Measurements from ENCODE around the gene DNAJC5.

DNAJC5 gene

DNA sequence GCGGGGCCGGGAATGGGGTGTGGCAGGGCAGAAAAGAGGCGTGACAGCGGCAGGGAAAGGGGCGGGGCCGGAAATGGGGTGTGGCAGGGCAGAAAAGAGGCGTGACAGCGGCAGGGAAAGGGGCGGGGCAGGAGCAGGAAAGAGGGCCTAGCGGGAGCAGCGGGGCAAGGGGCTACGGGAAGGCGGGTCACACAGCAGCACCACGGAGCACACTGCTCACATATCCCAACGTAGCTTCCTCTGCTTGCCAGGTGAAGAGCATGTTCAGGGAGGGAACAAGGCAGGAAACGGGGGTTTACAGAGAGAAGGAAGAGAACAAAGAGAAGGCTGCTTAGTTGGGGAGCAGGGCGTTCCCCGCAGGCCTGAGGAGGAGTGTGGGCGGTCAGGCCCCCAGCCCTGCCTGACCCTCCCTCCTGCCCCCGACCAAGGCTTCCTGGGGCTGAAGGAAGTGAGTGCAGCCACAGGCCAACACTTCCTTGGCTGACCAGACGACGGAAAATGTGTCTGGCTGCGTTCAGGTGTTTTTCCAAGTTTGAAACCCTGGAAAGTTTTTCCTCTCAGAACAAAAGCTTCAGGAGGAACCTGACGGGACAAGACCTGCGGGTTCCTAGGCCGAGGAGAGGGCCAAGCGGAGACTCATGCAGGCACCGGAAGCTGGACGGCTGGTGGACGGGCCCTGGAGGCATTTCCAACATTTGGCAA is 47.5 kb downstream of the DNAJC5 start:
- DNase-seq: no peak

DNA sequence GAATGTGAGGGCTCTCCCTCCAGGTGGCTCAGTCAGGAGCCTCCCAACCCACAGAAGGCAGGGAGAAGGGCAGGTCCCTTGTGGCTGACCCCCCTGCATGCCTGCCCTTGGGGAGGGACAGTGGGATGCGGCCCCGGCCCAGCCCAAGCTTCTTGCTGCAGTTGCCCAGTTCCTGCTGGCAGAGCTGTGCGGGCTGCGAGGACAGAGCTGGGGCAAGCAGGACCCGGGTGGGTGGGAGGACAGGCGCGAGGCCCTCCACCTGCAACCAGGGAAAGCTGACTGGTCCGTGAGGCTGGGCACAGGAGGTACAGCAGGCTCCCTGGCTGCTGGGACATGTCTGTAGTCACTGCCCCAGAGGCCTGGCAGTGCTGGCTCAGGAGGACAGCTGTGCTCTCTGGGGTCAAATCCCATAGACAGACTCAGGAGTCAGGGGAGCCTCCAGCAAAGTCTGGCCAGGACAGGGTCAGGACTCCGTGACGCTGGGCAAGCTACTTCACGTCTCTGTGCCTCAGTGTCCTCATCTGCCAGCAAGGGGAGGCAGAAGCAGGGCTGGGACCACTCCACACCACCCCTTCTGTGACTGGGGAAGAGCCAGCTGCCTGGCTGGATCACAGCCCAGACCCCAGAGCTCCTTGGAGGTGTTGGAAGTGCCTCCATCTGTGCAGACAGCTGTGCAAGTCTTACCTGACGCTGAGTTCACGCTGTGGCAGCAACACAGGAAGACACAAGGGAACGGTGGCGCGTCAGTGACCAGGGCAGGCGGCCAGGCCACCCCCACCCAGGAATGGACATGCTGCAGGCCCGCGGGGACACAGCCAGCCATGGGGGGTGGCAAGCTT is 48.3 kb downstream of the DNAJC5 start:
- DNase-seq: no peak

DNA sequence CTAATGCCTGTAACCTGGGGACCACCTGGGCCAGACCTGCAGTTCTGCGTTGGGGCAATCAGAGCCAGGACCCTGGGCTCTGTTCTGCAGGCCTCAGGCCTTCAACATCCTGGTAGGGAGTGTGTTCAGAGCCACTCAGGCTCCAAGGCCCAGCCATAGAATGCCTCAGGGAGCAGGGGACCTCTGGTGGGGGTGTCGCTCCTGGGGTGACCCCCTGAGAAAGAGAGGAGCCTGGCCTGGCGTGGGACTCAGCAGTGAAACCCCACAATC is 48.8 kb downstream of the DNAJC5 start:
- no peak for DNase-seq

DNA sequence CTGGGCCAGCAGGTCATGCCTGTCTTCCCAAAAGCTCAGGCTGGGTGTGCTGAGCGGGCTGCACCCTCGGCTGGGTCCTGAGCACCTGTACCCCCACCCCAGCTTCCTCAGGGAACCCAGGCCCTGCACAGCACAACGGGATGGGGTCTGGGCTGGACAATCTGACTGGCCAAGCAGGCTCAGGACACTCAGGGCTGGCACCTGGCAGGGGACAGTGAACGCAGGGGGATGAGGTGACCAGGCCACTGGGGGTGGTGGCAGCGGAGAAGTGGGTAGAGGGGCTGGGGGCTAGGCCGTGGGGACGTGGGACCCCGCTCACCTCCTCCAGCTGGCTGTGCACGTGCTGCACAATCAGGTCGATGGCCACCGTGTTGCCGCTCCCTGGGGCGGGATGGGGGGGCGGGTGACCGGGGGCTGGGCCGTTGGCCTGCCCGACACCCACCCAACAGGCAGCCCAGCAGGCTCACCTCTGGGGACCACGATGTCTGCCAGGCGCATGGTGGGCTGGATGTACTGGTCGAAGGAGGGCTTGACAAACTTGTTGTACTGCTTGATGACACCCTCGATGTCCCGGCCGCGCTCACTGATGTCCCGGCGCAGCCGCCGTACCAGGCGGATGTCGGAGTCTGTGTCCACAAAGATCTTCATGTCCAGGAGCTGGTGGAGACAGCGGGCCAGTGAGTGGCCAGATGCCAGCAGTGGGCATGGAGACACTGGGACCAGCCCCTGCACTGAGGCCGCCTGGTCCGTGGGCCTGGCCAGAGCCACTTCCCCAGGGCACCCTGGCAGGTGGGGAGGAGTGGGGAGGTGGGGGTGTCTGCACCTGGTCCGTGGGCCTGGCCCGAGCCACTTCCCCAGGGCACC is 49.4 kb downstream of the DNAJC5 start:
- DNase-seq: no peak

DNA sequence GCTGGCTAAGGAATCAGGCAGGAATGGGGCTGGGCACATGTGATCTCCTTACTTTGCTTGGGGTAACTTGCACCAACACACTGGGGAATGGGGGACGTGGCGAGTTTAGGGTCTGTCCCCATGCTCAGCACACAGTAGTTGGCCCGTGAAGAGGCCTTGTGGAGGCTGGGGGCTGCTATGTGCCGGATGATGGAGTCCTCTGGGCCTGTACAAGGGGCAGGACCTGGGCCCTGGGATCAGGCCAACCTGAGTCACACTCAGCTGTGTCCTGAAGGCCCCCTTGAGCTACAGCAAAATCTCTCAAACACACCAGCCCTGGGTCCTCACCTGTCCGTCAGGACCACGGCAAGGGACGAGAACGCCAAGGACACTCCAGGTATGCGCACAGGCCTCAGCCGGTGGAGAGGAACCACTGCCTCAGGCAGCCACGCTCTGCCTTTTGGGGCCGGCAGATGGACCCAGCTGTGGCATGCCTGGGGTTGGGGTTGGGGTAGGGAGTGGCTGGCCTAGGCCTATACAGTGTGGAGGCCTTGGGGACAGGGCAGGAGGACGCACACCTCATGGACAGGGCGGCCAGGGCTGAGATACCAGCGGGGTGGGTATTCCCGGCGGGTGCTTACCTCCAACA is 50.2 kb downstream of the DNAJC5 start:
- DNase-seq: no peak

DNA sequence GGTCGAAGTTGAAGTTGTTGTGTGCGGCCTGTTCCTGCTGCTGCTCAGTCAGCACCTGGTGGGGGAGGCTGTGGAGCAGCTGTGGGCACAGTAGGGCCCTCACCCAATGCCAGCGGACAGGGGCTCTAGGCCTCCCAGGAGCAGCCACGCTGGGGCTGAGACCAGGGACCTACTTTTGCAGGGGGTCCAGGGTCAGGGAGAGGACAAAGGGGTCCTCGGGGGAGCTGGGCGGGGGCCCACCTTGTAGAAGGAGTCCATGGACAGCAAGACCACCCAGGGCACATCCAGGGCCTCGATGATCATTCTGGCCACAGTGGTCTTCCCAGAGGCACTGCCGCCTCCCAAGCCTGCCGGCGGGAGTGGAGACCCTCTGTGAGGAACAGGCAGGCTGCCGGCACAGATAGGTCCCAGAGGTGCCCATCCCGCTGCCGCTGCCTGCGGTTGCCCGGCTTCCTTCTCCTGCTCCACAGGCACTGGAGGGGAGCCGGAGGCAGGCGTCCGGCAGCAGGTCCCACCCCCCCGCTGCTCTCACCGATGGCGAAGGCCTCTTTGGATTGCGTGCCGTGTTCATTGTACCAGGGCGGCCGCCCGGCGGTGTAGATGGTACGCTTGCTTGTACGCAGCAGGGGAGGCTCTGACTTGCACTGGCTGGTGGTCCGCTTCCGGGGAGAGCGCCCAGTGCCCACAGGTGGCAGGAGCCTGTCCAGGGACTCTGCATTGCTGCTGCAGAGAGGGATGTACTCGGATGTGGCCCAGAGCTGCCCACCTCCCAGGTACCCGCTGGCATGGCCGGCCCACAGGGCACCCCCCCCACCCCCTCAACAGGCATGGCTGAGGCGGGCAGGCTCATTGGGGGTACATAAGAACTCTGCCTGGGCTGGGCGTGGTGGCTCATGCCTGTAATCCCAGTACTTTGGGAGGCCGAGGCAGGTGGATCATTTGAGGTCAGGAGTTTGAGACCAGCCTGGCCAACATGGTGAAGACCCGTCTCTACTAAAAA is 51.3 kb downstream of the DNAJC5 start:
- DNase-seq: no peak

DNA sequence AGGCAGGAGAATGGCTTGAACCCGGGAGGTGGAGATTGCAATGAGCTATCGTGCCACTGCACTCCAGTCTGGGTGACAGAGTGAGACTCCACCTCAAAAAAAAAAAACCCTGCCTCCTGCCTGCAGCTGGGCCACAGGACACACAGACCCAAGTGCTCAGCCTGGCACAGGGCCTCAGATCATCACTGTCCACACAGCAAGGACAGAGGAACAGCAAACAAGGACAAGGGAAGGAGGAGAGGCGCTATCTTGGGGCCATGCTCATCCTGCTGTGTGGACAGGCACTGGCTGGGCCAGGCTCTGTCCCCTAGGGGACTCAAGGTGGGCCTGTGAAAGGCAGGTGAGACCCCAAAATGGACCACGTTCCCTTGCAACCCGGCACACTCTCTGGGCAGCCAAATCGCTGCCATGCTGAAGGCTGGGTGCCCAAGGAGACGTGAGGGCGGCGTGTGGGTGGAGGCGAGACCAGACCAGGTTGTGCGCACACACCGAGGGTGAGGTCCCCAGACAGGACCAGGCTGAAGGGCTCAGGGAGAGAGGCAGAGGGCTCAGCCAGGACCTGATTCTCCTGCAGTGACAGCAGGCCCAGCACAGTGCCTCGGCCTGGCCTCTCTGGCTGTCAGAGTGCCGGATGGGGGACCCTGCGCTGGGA is 52.2 kb downstream of the DNAJC5 start:
- no peak for DNase-seq

DNA sequence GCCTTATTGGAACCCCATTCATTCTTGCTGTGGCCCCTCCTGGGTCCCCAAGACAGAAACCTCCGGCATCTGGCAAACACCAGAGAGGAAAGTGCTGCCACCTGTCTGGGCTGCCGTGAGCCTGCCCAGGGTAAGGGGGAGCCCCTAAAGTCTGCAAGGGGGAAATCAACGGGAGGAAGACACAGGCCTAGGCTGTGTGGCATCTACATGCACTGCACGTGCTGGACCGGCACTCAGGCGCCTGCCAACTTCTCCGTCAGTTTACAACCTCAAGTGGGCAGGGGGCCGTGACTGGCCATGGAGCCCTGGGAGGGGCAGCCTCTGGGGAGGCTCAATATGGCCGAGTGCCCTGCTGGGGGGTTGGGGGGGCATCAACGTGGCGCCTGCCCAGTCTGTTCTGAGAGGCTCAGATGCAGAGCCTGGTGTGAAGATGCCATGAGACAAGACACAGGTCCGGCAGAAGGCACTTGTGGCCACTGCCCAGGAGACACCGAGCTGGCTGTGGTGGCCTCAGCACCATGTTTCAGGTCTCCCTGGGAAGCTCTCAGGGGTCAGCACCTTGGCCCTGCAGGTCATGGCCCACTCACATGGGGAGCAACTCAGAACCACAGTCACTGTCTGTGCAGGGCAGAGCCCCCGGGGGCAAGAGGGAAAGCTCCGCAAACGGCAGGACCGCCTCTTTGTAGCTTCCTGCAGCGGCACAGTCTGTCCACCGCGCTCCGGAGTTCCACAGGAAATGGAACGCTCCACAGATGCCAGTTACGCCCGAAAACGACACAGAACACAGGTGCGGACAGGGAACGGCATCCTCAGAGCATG is 52.9 kb downstream of the DNAJC5 start:
- no peak for DNase-seq

DNA sequence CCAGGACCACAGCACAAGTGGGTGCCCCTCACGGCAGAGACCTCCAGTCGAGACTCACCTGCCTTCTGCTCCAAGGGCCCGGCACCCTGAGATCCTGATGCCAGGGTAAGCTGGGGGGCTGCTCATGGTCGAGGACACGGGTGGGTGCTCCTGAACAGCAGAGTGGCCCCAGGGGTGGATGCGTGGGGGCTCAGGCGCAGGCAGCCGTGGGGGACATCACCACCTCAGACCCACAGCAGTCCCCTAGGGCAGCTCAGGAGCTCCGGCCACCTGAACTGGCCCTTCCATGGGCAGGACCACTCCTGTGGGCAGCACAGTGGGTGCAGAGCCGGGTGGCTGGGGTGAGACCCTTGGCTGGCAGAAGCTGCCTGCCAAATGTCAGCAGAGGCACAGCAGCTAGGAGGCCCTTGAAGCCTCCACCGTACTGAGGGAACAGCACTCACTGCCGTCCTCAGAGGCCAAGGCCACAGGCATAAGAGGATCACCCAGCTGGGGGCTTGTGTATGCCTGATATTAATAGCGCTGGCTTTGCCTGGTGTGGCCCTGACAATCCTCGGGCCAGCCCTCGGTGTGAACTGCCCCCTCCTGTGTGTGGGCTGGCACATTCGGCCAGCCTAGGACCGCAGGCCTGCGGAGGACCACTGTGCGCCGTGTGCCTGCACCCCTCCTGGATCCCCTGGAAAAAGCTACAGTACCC is 55.9 kb downstream of the DNAJC5 start:
- no peak for DNase-seq

DNA sequence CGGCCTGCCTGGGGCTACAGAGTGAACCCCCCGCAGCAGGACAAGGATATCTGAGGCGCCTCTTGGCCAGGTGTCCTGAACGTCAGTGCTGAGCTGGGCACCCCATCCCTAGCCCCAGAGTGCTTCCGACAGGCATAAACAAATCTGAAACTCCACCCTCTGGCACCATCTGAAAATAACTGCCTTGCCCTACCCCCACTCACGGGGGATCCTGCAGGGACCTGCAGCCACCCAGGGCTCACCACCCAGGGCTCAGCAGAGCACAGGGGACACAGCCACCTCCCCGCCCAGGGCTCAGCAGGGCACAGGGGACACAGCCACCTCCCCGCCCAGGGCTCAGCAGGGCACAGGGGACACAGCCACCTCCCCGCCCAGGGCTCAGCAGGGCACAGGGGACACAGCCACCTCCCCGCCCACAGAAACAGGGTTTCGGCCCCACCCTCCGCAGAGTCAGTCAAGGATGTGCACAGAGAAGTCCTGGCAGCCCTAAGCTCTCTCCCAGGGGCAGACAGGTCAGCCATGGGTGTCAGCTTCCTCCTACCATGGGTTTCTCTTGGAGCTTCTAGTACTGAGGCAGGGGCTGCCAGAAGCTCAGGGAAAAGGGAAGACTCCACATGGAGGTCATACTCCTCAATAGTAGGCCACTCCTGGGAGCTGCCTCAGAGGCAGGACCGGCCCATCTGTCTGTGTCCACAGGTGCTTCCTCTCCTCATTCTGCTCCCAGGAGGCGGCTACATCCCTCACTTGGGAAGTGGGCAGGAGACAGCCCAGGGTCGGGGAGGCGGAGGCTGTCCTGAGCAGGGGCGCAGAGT is 56.7 kb downstream of the DNAJC5 start:
- DNase-seq: no peak

DNA sequence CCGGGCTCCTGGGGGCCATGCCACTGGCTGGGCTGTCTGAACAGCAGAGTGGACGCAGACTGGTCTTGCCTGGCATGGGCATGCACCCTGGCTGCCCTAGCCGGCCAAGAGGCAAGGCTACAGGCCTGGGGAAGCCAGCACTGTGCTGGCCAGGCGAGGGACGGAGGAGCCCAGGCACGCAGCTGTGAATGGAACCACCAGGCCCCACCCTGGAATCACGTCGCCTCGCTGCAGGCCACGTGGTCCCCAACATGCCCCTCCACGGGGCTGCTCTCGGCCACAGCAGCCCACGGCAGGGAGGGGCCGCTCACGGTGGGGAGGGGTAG is 57.2 kb downstream of the DNAJC5 start:
- no peak for DNase-seq

DNA sequence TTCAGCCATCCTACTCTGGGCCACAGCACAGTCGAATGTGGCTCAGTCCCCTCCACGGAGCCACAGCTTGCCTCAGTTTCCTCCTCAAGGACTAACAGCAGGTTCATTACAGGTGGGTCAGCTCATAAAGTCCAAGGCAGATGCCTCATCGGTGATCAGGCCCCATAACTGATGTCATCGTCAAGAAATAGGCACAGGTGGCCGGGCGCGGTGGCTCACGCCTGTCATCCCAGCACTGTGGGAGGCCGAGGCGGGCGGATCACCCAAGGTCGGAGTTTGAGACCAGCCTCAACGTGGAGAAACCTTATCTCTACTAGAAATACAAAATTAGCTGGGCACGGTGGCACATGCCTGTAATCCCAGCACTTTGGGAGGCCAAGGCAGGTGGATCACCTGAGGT is 57.8 kb downstream of the DNAJC5 start:
- no peak for DNase-seq

DNA sequence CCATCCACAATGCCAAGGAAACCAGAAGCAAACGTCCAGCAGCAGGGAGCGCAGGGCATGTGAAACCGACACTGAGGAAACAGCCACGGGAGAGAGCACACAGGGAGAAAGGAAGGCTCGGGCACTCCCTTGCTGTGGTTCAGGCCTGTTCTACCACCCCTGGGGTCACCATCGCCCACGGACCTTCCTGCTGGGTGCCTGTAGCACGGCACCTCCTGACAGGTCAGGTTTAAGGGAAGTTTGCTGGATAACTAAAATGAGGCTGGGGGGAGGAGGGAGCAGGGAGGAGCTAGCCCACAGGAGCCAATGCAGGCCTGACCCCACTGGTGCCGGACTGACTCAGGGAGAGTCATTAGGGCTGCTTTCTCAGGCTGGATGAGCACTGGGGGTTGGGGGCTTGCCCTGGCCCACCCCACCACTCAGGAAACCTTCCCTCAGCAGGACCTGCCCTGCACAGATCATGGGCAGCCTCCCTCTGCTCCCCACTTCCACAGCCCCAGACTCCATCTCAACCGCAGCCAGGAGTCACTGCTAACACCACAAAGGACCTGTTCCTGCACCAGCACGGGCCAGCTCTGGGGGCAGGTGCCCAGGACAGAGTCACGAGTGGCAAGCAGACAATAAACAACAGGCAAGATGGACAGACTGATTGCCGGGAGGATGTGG is 59.0 kb downstream of the DNAJC5 start:
- no peak for DNase-seq

DNA sequence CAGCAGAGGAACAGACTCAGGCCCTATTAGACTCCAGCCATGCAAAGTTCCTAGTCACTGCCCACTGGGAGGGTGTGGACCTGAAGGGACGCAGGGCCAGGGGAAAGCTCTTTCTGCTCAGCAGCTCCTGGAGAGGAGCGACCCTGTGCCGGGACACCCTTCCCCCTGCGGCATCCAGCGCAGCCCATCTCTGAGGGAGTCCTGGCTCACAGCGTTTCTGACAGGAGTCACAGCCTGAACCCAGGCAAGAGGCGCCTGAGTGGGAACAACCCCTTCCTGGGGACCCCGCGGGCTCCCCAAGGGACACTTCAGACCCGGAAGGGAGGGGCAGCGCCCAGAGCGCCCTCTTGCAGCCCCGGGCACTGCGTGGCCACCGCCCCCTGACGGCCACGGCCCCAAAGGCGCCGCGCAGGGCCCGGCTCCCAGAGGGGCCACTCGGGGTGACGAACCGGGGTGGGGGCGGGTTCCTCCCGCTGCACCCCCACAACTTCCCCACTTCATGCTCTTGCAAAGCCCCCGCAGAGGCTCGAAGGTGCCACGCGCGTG is 60.4 kb downstream of the DNAJC5 start:
- no peak for DNase-seq

DNA sequence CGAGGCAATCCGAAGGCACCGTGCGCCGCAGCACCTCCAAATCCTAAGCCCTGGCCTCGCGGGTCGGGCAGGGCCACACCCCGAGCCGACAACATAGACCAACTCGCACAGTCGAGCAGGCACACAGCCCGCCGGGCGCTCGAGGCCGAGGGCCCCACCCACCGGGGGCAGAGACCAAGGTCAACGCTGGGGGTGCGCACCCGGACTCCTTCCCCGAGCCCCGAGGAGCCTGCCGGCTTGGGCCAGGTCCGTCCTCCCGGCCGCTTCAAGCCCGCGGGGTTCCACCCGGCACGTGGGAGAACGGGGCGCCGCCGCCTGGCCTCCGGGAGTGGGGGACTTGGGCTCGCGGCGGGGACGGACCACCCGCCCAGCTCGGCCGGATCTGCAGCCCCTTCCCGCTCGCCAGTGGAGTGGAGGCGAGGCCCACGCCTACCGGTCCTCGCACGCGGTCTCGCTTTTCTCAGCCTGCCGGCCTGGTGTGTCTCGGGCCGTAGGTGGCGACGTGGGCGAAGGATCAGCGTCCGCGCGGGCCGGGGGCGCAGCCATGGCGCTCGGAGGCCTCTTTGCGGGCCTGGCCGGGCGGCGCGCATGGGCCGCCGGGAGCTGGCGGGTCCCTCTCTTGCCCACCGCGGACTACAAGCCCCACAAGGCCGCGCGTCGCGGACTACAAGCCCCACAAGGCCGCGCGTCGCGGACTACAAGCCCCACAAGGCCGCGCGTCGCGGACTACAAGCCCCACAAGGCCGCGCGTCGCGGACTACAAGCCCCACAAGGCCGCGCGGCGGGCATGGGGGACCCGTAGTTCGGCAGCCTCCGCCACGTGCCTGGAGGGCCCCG is 61.1 kb downstream of the DNAJC5 start, which contains the start of gene UCKL1:
TSS of gene UCKL1 (minus strand) at position 590 of the 837 bp plus-strand sequence. CDS start at position 546, 44 bp downstream.
- peak; percentile 82 for DNase-seq

DNA sequence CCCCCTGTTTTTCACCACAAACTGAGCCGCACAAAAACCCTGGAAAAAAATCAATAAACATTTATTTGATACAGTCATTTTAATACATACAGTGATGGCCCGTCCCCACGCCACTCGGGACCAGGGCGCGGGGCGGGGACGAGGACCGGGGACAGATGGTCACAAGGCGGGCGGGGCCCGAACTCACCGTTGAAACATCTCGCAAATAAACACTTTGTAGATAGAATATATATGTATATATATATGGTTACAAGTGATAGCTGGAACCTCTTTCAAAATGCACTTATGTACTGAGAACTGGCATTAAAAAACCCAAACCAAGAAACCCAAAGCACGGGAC is 61.7 kb downstream of the DNAJC5 start:
- no peak for DNase-seq

DNA sequence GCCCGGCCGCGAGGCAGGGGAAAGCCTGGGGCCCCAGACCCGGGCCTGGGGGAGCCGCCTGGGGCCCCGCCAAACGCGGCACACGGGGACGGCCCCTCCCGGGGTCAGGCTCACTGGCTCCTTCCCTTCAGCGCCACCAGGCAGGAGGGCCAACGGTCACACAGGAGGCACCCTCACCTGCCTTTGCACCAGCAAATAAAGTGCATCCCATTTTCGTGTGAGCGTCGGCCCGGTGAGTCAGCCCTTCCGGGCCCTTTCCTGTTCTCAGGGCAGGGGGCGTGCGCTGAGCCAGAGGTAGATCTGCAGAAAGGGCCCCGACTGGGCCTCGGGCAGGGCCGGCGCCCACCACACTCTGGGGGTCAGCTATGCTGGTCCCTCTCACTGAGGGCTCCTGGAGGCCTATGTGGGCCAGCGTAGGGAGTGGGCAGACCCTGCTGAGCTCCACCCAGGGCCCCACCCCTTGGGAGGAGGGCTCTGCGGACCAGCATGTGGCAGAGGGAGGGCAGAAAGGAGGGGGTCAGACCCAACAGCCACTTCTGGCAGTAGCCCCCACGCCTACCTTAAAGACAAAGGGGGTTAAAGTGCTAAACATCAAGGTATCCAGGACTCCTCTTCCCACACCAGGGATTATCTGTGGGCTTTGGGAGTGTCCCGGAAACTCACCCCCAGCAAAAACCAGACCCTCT is 62.2 kb downstream of the DNAJC5 start:
- DNase-seq: peak; percentile 45

Measured in NK-92 treated with Interleukin-12 subunit alpha and Interleukin-12 subunit beta, amount 100 ng/mL, for 24 hours (cell line).